SK-N-SH treated with all-trans-retinoic acid at 6 μM for 48 hours (cell line): ENCODE measurements around the gene ACBD6.

ENCODE experiments used
- ESRRG ChIP-seq: fragments of 250-450 bp; sonication (Bioruptor Pico); IDR thresholded peaks from 2 replicates; pipeline ENCODE4 v1.6.1; 2021; ENCODE audit warnings: mild to moderate bottlenecking
- OSR1 ChIP-seq: fragments of 250-450 bp; sonication (Bioruptor Pico); IDR thresholded peaks from 2 replicates; pipeline ENCODE4 v1.8.0; 2022; ENCODE audit warnings: moderate library complexity, mild to moderate bottlenecking, inconsistent platforms
- PPARA ChIP-seq: fragments of 250-450 bp; sonication (Bioruptor Pico); IDR thresholded peaks from 2 replicates; pipeline ENCODE4 v1.5.0; 2020; ENCODE audit warnings: mild to moderate bottlenecking, borderline replicate concordance
- RARB ChIP-seq: fragments of 250-450 bp; sonication (Bioruptor Pico); IDR thresholded peaks from 2 replicates; pipeline ENCODE4 v1.8.0; 2021; ENCODE audit warnings: mild to moderate bottlenecking, moderate library complexity
- ZFP3 ChIP-seq: fragments of 250-450 bp; sonication (Bioruptor Pico); IDR thresholded peaks from 2 replicates; pipeline ENCODE4 v1.5.0; 2020; ENCODE audit warnings: mild to moderate bottlenecking, moderate library complexity
- ZFP30 ChIP-seq: fragments of 450-650 bp; formaldehyde crosslinking; IDR thresholded peaks from 2 replicates; pipeline ENCODE4 v1.5.0; 2022; ENCODE audit warnings: mild to moderate bottlenecking, moderate library complexity
- ZNF565 ChIP-seq: fragments of 450-650 bp; formaldehyde crosslinking; conservative IDR thresholded peaks from 2 replicates; pipeline ENCODE4 v1.5.0; 2020; ENCODE audit warnings: low read depth, mild to moderate bottlenecking, moderate library complexity
- ZNF70 ChIP-seq: fragments of 450-650 bp; formaldehyde crosslinking; IDR thresholded peaks from 2 replicates; pipeline ENCODE4 v1.5.0; 2020; ENCODE audit warnings: mild to moderate bottlenecking, moderate library complexity
- TF ChIP-seq, protein P1 (sequence below): fragments of 250-450 bp; sonication (Bioruptor Pico); IDR thresholded peaks from 2 replicates; pipeline ENCODE4 v1.8.0; 2020; ENCODE audit warnings: mild to moderate bottlenecking, moderate library complexity, borderline replicate concordance
- TF ChIP-seq, protein P2 (sequence below): fragments of 250-450 bp; sonication (Bioruptor Pico); IDR thresholded peaks from 2 replicates; pipeline ENCODE4 v1.5.1; 2020; ENCODE audit warnings: low read depth, mild to moderate bottlenecking, moderate library complexity
- TF ChIP-seq, protein P3 (sequence below): fragments of 250-450 bp; sonication (Bioruptor Pico); IDR thresholded peaks from 2 replicates; pipeline ENCODE4 v1.8.0; 2021; ENCODE audit warnings: low read depth, mild to moderate bottlenecking, moderate library complexity, borderline replicate concordance

DNA sequence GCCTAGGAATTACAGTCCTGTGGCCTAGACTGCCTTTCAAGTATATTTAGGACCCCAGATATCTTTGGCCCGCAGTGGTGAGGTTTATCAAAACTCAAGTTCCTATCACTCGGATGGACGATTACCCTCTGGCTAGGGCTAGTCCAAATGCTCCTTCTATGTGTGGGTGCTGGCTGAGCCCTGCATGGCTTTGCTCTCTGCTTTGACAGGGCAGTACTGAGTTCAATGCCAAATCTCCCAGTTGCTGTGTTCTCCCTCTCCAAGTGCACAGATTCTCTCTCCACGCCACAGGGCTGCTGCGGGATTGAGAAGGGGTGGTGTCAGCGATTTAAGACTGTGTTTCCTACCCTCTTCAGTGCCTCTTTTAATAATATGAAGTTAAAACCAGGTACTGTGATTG is 175.3 kb downstream of the ACBD6 start:
- no peak for TF ChIP-seq ESRRG (CRISPR knock-in tag)
- TF ChIP-seq, protein P1, sequence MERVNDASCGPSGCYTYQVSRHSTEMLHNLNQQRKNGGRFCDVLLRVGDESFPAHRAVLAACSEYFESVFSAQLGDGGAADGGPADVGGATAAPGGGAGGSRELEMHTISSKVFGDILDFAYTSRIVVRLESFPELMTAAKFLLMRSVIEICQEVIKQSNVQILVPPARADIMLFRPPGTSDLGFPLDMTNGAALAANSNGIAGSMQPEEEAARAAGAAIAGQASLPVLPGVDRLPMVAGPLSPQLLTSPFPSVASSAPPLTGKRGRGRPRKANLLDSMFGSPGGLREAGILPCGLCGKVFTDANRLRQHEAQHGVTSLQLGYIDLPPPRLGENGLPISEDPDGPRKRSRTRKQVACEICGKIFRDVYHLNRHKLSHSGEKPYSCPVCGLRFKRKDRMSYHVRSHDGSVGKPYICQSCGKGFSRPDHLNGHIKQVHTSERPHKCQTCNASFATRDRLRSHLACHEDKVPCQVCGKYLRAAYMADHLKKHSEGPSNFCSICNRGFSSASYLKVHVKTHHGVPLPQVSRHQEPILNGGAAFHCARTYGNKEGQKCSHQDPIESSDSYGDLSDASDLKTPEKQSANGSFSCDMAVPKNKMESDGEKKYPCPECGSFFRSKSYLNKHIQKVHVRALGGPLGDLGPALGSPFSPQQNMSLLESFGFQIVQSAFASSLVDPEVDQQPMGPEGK (CRISPR knock-in tag): no peak
- no peak for TF ChIP-seq ZFP3
- TF ChIP-seq ZNF70 (CRISPR knock-in tag): no peak
- no peak for TF ChIP-seq ZFP30 (CRISPR knock-in tag)
- TF ChIP-seq OSR1 (CRISPR knock-in tag): no peak
- no peak for TF ChIP-seq RARB (CRISPR knock-in tag)
- no peak for TF ChIP-seq PPARA
- no peak for TF ChIP-seq ZNF565 (CRISPR knock-in tag)
- TF ChIP-seq, protein P2, sequence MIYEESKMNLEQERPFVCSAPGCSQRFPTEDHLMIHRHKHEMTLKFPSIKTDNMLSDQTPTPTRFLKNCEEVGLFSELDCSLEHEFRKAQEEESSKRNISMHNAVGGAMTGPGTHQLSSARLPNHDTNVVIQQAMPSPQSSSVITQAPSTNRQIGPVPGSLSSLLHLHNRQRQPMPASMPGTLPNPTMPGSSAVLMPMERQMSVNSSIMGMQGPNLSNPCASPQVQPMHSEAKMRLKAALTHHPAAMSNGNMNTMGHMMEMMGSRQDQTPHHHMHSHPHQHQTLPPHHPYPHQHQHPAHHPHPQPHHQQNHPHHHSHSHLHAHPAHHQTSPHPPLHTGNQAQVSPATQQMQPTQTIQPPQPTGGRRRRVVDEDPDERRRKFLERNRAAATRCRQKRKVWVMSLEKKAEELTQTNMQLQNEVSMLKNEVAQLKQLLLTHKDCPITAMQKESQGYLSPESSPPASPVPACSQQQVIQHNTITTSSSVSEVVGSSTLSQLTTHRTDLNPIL (CRISPR knock-in tag): no peak
- TF ChIP-seq, protein P3, sequence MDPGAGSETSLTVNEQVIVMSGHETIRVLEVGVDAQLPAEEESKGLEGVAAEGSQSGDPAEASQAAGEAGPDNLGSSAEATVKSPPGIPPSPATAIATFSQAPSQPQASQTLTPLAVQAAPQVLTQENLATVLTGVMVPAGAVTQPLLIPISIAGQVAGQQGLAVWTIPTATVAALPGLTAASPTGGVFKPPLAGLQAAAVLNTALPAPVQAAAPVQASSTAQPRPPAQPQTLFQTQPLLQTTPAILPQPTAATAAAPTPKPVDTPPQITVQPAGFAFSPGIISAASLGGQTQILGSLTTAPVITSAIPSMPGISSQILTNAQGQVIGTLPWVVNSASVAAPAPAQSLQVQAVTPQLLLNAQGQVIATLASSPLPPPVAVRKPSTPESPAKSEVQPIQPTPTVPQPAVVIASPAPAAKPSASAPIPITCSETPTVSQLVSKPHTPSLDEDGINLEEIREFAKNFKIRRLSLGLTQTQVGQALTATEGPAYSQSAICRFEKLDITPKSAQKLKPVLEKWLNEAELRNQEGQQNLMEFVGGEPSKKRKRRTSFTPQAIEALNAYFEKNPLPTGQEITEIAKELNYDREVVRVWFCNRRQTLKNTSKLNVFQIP: no peak
